Measurements from ENCODE around the gene SPTB.

SPTB gene

GRCh38 chr14:64696355-64696857 is 183.3 kb downstream of the SPTB start:
- TF ChIP-seq CTCF (IDR thresholded peaks at IDR 0.05; ENCODE audit: control insufficient read depth, insufficient read depth, low read depth, low read length, missing control alignments) = no peak
- no peak overlapping the region for H3K4me3 ChIP-seq (ENCODE audit: control insufficient read depth, low read depth, low read length)
- no peak for DNase-seq (ENCODE audit: low read depth)
